ACHN (cell line): ENCODE data around the gene PDILT.
"Not testable (repeated sequence)": the region's sequence is repeated elsewhere in the genome, so short reads cannot be mapped to it uniquely, and the experiment has no call there.

Source experiments
- DNase-seq: peaks from one replicate; pipeline ENCODE4 v3.0.0-alpha.2; 2015
- in situ Hi-C: cut with HindIII; loops from 2 replicates; pipeline ENCODE4 v1.10.0; 2017; ENCODE audit warnings: low sequenced_read_pairs, low pct_ligation_motif_present, low pct_unique_long_range_greater_than_20kb

The PDILT gene, protein sequence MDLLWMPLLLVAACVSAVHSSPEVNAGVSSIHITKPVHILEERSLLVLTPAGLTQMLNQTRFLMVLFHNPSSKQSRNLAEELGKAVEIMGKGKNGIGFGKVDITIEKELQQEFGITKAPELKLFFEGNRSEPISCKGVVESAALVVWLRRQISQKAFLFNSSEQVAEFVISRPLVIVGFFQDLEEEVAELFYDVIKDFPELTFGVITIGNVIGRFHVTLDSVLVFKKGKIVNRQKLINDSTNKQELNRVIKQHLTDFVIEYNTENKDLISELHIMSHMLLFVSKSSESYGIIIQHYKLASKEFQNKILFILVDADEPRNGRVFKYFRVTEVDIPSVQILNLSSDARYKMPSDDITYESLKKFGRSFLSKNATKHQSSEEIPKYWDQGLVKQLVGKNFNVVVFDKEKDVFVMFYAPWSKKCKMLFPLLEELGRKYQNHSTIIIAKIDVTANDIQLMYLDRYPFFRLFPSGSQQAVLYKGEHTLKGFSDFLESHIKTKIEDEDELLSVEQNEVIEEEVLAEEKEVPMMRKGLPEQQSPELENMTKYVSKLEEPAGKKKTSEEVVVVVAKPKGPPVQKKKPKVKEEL

DNA sequence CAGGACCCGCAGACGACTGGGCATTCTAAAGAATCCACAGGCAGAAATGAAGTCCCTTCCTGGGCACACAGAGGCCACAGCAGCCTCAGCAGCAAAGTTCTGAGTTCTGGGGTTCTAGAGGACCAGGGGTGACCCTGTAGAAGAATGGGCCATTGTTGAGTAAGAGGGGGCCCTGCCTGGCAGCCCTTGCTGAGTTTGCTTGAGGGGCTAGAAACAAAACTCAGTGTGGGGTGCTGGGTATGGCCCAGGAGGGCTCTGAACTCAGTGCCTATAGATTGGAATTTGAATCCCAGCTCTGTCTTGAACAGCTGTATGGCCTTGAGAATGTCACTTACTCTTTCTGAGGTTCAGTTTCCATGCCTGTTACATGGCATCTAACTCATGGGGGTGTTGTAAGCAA lies at the start of gene PDILT:
TSS of gene PDILT (minus strand) at position 101 of the 400 bp plus-strand sequence. CDS start 5,437 bp downstream, outside the sequence.
- in situ Hi-C loops = no loop called here
- DNase-seq = no peak

DNA sequence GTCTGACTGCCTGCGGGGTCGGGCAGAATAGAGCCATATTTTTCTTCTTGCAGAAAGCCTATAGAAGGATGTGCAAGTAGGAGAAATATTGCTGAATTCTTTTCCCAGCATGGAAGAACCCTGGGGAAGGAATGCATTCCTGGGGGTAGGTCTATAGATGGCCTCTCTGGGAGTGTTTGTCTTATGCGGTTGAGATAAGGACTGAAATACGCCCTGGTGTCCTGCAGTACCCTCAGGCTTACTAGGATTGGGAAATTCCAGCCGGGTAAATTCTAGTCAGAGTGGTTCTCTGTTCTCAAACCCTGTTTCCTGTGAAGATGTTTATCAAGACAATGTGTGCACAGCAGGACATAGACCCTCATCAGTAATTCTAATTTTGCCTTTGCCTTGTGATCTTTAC lies 49.1 kb upstream of the PDILT start:
- in situ Hi-C loops = not testable (repeated sequence)

GRCh38 chr16:20451364-20451763 lies 46.8 kb upstream of the PDILT start, which contains the start of gene ACSM2A:
ACSM2A (plus strand) TSS chr16:20451521; CDS start chr16:20460115, 8,594 bp downstream.
- in situ Hi-C loops = not testable (repeated sequence)
- peak; percentile 7 for DNase-seq

More for the DNA sequence above, 49.1 kb upstream of the PDILT start:
- not testable (repeated sequence) for DNase-seq

DNA sequence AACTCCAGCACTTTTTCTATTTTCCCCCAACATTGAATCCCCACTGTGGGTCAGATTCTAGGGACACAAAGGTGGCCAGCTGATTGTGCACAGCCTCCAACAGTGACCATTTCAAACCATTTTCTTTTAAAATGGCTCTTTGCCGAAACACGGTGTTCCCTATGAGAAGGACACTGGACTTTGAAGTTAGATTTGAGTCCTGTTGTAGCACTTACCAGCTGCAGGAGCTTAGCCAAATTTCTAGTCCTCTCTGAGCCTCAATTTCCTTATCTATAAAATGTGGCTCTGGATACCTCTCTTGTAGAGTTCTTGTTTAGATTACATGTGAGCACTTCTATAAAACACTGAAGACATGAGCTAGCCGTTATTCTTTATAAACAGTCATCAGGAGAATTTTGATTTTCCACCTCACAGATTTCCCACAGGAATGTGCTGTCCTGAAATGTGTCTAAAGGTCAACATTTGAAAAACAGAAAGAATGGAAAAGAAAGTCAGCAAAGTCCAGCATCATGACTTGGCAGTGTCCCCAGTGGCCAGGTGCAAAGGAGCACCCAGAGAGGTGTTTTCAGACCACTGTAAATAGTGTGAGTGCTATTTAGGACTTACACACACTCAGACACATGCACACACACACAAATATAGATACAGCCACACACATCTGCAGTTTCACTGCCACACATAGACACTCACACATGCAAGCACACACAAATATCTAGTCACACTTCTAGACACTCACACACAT lies 42.3 kb upstream of the PDILT start:
- DNase-seq, in situ Hi-C loops: not testable (repeated sequence)

DNA sequence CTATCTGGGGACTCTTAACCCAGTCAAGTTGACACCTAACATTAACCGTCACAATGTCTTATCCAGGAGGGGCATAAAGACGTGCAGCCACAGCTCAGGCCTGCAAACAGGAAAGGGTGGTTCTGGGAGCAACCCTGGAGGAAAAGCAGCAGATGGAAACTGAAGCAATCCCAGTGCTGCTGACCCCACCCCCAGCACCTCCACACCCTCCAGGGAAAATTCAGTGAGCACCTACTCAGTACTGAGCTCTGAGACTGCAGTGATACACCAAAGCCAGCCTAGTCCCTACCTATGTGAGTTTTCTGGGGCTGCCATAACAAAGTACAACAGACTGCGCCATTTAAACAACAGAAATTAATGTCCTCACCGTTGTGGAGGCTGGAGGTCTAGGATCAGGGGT lies 37.3 kb upstream of the PDILT start:
- DNase-seq, in situ Hi-C loops: not testable (repeated sequence)

DNA sequence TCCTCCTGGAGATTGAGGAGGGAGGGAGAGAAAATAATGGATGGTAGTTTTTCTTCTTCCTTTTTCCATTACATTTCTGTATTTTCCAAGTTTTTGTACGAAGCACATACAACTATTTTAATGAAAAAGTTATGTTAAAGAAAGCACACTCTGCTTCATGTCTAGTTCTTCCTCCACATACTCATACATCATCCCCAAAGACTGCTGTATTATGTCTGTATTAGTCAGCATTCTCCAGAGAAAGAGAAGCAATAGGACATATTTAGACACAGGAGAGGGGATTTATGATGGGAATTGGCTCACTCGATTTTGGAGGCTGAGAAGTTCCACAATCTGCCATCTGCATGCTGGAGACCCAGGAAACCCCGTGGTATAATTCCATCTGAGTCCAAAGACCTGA lies 36.7 kb upstream of the PDILT start:
- peak; percentile 31 for DNase-seq
- in situ Hi-C loops = no loop called here

DNA sequence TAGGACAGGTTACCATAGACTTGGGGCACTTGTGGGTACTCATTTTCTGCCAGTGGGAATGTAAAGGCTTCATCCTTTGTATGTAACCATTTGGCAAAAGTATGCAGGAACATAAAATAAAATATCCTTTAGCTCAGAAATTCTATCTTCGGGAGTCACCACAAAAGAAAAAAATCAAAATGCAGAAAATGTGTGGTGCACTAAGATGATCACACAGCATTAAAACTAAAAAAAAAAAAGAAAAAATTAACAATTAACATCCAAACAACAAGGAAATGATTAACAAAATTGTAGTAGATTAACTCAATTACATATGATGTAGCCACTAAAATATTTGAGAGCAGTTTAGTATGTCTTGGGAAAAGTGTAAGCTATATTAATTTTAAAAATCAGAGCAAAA lies 36.2 kb upstream of the PDILT start:
- in situ Hi-C loops = not testable (repeated sequence)

DNA sequence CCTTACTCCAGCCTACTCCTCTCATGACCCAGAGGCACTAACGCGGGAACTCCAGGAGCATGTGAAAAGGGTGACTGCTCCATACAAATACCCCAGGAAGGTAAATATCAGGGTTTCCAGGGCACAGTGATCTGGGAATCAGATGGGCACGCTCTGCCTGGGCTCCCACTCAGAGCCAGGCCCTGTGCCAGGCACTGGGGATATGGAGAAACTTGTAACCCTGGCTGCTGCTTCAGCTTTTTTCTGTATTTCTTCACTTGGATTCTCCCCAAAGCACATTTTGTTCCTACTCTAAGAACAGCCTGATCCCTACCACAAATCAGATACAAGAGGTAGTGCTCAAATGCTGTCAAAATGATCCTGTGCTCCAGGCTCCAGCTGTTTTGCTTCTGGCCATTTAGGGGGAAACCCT lies 35.3 kb upstream of the PDILT start:
- in situ Hi-C loops, DNase-seq: not testable (repeated sequence)

More for the DNA sequence above, 36.2 kb upstream of the PDILT start:
- peak; percentile 43 for DNase-seq

- in situ Hi-C loops, DNase-seq: not testable (repeated sequence)
These were observed 34.4 kb upstream of the PDILT start for GRCh38 chr16:20438950-20439349.

- in situ Hi-C loops = no loop called here
- DNase-seq = no peak
These were observed 26.4 kb upstream of the PDILT start for GRCh38 chr16:20430948-20431347.

- in situ Hi-C loops, DNase-seq: not testable (repeated sequence)
These were observed 25.9 kb upstream of the PDILT start for GRCh38 chr16:20430480-20430879.

DNA sequence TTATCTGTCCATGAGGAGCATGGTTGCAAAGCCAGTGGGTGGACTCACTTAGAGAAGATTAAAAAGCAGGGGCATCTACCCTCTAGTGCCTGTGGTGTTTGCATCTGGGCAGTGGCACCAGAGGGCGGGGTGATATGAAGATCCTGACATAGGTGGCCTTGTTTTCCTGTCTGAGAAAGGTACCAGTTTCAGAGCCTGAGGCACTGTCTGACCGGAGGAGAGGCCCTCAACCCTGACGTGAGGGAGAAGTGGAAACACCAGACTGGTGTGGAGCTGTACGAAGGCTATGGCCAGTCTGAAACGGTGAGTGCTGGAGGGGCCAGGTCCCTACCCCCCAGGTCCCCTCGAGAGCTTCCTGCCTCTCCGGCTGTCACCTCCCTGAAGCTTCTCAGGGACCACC lies 25.0 kb upstream of the PDILT start:
- in situ Hi-C loops, DNase-seq: not testable (repeated sequence)

- peak; percentile 53 for DNase-seq
These were observed 22.9 kb upstream of the PDILT start for GRCh38 chr16:20427401-20427797.

DNA sequence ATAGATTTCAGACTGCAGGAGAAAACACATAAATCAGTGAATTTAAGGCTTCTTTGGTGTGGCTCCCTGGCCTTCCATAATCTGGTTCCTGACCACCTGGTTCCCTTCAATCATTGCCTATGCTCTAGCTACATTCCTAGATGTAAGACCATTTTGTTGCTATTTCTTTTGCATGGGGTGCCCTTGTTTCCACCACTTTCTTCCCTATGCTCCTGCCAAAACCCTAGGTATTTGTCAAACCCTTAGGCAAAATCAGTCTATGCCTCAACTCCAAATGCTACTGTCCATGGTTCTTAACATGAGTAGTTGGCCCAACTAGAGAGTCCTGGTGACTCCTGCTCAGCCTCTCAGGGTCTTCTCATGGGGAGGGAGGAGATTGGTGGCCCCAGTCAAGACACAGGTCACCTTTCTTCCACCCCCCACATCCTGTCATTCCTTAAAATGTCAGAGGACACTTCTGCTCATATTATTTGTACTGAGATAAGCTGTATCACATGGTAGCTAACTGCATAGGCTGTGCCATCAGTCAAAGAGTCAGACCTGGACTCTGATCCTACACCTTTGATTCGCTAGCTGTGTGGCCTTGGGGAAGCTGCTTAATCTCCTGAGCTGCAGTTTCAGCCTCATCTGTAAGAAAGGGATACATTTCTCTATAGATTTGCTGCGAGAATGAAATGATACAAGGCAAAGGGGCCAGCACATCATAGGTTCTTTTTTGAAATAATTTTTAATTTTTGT lies 19.8 kb upstream of the PDILT start:
- in situ Hi-C loops = no loop called here
- no peak for DNase-seq

More at GRCh38 chr16:20427401-20427797, 22.9 kb upstream of the PDILT start:
- in situ Hi-C loops = not testable (repeated sequence)

GRCh38 chr16:20423772-20424128 lies 19.2 kb upstream of the PDILT start:
- in situ Hi-C loops, DNase-seq: not testable (repeated sequence)

GRCh38 chr16:20421748-20422147 lies 17.2 kb upstream of the PDILT start:
- DNase-seq, in situ Hi-C loops: not testable (repeated sequence)

- in situ Hi-C loops, DNase-seq: not testable (repeated sequence)
These were observed 14.6 kb upstream of the PDILT start for GRCh38 chr16:20419093-20419492.

- in situ Hi-C loops = no loop called here
- no peak for DNase-seq
These were observed 11.0 kb upstream of the PDILT start for GRCh38 chr16:20415541-20415940.
